Measurements from ENCODE around the gene AGAP2. TPM values are rescaled to one million over a fixed set of nuclear protein-coding genes. Genes with fewer than 3 reads are reported as not detected.

Gene AGAP2
- total RNA-seq, 1 experiment from 2014 or later, result 2.0 TPM

DNA sequence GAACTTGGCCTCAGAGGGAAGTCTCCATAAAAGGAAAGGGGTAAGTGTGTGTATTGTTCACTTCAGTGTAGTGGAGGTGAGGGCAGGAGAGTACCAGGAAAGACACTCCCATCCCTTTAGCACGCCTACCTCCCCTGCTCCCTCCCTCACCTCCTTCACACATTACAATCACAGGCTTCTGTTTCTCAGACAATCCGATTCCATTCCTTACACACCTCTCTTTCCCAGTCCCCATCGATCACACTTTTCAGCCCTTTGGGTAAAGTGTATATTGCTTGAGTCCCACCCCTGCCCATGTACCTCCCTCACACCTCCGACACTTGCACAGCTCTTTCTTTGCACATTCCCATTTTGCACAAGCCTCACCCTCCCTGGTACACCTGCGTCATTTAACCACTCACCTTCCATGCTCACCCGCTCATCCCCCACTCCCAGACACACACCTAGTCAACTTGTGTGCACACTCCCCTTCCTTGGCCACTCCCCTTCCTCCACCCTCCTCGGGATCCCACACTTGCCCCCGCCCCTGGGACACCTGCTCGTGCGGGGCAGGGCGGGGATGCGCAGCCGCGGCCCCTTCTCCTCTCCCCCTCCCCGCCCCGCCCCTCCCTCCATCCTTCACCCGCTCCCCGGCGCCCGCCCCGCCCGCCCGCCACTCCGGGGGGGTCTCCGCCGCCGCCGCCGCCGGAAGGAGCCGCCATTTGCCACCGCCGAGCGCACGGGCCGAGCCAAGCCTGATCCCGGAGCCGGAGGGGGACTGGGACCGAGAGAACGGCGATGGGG is 16.1 kb upstream of the AGAP2 start, which contains the start of gene MARCHF9:
MARCHF9 (plus strand) TSS at position 693 of the 783 bp plus-strand sequence. CDS start 426 bp downstream, outside the sequence.
- Mint-ChIP-seq H3K36me3 (peaks cover 16% of the 10 kb centered on the region), H3K4me1 (peaks cover 48% of the 10 kb centered on the region), H3K9me3 (no peaks in the 10 kb centered on the region), H3K4me3 (peak within 1 kb of the TSS; percentile 89), H3K27me3 (ENCODE audit: low read depth) (peaks cover 63% of the 10 kb centered on the region), H3K27ac (peak within 1 kb of the TSS; percentile 58)
- ChIA-PET POLR2A (no interaction called here), CTCF (interaction anchor here (1.0 kb wide), 1 partner anchor 13 kb away, joined by 4 read pairs; the partner anchor contains the start of gene CYP27B1)
- peak; percentile 77 for DNase-seq (ENCODE audit: low spot score)
- ATAC-seq, result peak; percentile 37
- TF ChIP-seq, protein P1, sequence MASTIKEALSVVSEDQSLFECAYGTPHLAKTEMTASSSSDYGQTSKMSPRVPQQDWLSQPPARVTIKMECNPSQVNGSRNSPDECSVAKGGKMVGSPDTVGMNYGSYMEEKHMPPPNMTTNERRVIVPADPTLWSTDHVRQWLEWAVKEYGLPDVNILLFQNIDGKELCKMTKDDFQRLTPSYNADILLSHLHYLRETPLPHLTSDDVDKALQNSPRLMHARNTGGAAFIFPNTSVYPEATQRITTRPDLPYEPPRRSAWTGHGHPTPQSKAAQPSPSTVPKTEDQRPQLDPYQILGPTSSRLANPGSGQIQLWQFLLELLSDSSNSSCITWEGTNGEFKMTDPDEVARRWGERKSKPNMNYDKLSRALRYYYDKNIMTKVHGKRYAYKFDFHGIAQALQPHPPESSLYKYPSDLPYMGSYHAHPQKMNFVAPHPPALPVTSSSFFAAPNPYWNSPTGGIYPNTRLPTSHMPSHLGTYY (CRISPR knock-in tag; IDR thresholded peaks at IDR 0.05), result no peak
- TF ChIP-seq USF2 (CRISPR knock-in tag; IDR thresholded peaks at IDR 0.05), result peak; percentile 45; the same call in 1 of the 2 replicates
- TF ChIP-seq PRDM15 (CRISPR knock-in tag; IDR thresholded peaks at IDR 0.05), result peak; percentile 53
- TF ChIP-seq, protein P2, sequence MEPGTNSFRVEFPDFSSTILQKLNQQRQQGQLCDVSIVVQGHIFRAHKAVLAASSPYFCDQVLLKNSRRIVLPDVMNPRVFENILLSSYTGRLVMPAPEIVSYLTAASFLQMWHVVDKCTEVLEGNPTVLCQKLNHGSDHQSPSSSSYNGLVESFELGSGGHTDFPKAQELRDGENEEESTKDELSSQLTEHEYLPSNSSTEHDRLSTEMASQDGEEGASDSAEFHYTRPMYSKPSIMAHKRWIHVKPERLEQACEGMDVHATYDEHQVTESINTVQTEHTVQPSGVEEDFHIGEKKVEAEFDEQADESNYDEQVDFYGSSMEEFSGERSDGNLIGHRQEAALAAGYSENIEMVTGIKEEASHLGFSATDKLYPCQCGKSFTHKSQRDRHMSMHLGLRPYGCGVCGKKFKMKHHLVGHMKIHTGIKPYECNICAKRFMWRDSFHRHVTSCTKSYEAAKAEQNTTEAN (CRISPR knock-in tag; IDR thresholded peaks at IDR 0.05), result peak; percentile 97; the same call in 1 of the 2 replicates
- TF ChIP-seq SP1 (CRISPR knock-in tag; conservative IDR thresholded peaks at IDR 0.05), result peak; percentile 32; the same call in 1 of the 2 replicates

- CTCF ChIA-PET, result interaction anchor here (1.0 kb wide), 1 partner anchor 14 kb away, joined by 4 read pairs; the partner anchor contains the start of gene CYP27B1
- POLR2A ChIA-PET, result no interaction called here
- Mint-ChIP-seq H3K36me3 (peaks cover 24% of the 10 kb centered on the region), H3K4me3 (peak overlapping the region; percentile 89), H3K27ac (no peak overlapping the region), H3K4me1 (peaks cover 48% of the 10 kb centered on the region), H3K9me3 (no peaks in the 10 kb centered on the region), H3K27me3 (ENCODE audit: low read depth) (peaks cover 55% of the 10 kb centered on the region)
- ATAC-seq (no peak), DNase-seq (ENCODE audit: low spot score) (no peak)
- TF ChIP-seq MAX (CRISPR knock-in tag; IDR thresholded peaks at IDR 0.05) (no peak), IRF1 (CRISPR knock-in tag; IDR thresholded peaks at IDR 0.05) (no peak), MXD4 (CRISPR knock-in tag; IDR thresholded peaks at IDR 0.05; ENCODE audit: borderline replicate concordance) (no peak), TCF7 (CRISPR knock-in tag; IDR thresholded peaks at IDR 0.05; ENCODE audit: low read depth) (no peak), TEAD4 (CRISPR knock-in tag; IDR thresholded peaks at IDR 0.05) (no peak), SMAD3 (CRISPR knock-in tag; IDR thresholded peaks at IDR 0.05; ENCODE audit: borderline replicate concordance) (no peak), GRHL2 (CRISPR knock-in tag; IDR thresholded peaks at IDR 0.05; ENCODE audit: insufficient replicate concordance, severe bottlenecking) (no peak), SMAD4 (CRISPR knock-in tag; IDR thresholded peaks at IDR 0.05) (no peak), USF1 (CRISPR knock-in tag; IDR thresholded peaks at IDR 0.05) (no peak), ZNF219 (CRISPR knock-in tag; IDR thresholded peaks at IDR 0.05; ENCODE audit: borderline replicate concordance) (no peak), KAT7 (CRISPR knock-in tag; IDR thresholded peaks at IDR 0.05; ENCODE audit: borderline replicate concordance) (no peak)
- TF ChIP-seq, protein P3, sequence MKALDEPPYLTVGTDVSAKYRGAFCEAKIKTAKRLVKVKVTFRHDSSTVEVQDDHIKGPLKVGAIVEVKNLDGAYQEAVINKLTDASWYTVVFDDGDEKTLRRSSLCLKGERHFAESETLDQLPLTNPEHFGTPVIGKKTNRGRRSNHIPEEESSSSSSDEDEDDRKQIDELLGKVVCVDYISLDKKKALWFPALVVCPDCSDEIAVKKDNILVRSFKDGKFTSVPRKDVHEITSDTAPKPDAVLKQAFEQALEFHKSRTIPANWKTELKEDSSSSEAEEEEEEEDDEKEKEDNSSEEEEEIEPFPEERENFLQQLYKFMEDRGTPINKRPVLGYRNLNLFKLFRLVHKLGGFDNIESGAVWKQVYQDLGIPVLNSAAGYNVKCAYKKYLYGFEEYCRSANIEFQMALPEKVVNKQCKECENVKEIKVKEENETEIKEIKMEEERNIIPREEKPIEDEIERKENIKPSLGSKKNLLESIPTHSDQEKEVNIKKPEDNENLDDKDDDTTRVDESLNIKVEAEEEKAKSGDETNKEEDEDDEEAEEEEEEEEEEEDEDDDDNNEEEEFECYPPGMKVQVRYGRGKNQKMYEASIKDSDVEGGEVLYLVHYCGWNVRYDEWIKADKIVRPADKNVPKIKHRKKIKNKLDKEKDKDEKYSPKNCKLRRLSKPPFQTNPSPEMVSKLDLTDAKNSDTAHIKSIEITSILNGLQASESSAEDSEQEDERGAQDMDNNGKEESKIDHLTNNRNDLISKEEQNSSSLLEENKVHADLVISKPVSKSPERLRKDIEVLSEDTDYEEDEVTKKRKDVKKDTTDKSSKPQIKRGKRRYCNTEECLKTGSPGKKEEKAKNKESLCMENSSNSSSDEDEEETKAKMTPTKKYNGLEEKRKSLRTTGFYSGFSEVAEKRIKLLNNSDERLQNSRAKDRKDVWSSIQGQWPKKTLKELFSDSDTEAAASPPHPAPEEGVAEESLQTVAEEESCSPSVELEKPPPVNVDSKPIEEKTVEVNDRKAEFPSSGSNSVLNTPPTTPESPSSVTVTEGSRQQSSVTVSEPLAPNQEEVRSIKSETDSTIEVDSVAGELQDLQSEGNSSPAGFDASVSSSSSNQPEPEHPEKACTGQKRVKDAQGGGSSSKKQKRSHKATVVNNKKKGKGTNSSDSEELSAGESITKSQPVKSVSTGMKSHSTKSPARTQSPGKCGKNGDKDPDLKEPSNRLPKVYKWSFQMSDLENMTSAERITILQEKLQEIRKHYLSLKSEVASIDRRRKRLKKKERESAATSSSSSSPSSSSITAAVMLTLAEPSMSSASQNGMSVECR (CRISPR knock-in tag; IDR thresholded peaks at IDR 0.05; ENCODE audit: borderline replicate concordance), result no peak
- TF ChIP-seq, protein P4, sequence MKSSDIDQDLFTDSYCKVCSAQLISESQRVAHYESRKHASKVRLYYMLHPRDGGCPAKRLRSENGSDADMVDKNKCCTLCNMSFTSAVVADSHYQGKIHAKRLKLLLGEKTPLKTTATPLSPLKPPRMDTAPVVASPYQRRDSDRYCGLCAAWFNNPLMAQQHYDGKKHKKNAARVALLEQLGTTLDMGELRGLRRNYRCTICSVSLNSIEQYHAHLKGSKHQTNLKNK (CRISPR knock-in tag; IDR thresholded peaks at IDR 0.05), result no peak
These were observed 15.3 kb upstream of the AGAP2 start for GRCh38 chr12:57753756-57754337.
